H1 (cell line): Measurements from ENCODE around the gene TBRG4. TPM values are rescaled to one million over a fixed set of nuclear protein-coding genes. Genes with fewer than 3 reads are reported as not detected.

Experiments
- CTCF ChIA-PET: fragments of 300-600 bp; sonication (Branson Sonifier 250); formaldehyde crosslinking; loops from one replicate; lab custom pipeline; 2021; ENCODE audit not compliant: partially characterized antibody; lab: Charles Lee
- POLR2A ChIA-PET: fragments of 300-600 bp; sonication (Branson Sonifier 250); formaldehyde crosslinking; loops from one replicate; lab custom pipeline; 2021; ENCODE audit warnings: inconsistent platforms; ENCODE audit not compliant: partially characterized antibody; lab: Charles Lee
- DNase-seq, 2 experiments: peaks; one replicate each; pipeline versions ENCODE4 v3.0.0 to v3.0.0-alpha.2; 2010 to 2022; ENCODE audit warnings: low spot score in 2 of 2, low read depth in 1 of 2, mixed read lengths in 1 of 2
- FAIRE-seq: peaks from 2 replicates; lab custom pipeline; 2011; peaks lifted over from hg19 to GRCh38; lab: Jason Lieb, UNC
- H2AFZ ChIP-seq: 2 replicates; pipeline ENCODE4 v1.8.1; 2012; ENCODE audit warnings: low read length, inconsistent platforms
- H2AK5ac ChIP-seq: 2 replicates; pipeline ENCODE4 v1.6.1; 2013; ENCODE audit warnings: low read depth, low read length
- H2BK120ac ChIP-seq: replicated peaks from 2 replicates; pipeline ENCODE3; 2013; ENCODE audit warnings: low read depth, low read length, inconsistent platforms
- H2BK12ac ChIP-seq: 2 replicates; pipeline ENCODE4 v1.6.1; 2013; ENCODE audit warnings: low read depth, low read length
- H2BK15ac ChIP-seq: 2 replicates; pipeline ENCODE4 v1.6.1; 2013; ENCODE audit warnings: low read length
- H2BK20ac ChIP-seq: 2 replicates; pipeline ENCODE4 v1.6.1; 2013; ENCODE audit warnings: low read length
- H2BK5ac ChIP-seq: 2 replicates; pipeline ENCODE4 v1.6.1; 2013; ENCODE audit warnings: low read depth, low read length
- H3K14ac ChIP-seq: 2 replicates; pipeline ENCODE4 v1.6.1; 2013; ENCODE audit warnings: inconsistent platforms; ENCODE audit not compliant: insufficient read length
- H3K18ac ChIP-seq: 2 replicates; pipeline ENCODE4 v1.6.1; 2013; ENCODE audit warnings: low read length; ENCODE audit errors: extremely low read depth
- H3K23ac ChIP-seq: 2 replicates; pipeline ENCODE4 v1.6.1; 2013; ENCODE audit warnings: inconsistent platforms; ENCODE audit not compliant: insufficient read length
- H3K23me2 ChIP-seq: 2 replicates; pipeline ENCODE4 v1.6.1; 2013; ENCODE audit warnings: low read depth, low read length
- H3K27ac ChIP-seq: 2 replicates; pipeline ENCODE4 v1.6.1; 2011; ENCODE audit warnings: low read depth, low read length, inconsistent platforms
- H3K27me3 ChIP-seq, 4 experiments: replicated peaks in 1 of 4; 1 replicate in 1 of 4; 2 replicates in 3 of 4; pipeline versions ENCODE4 v1.6.1 to v1.8.1; 2011 to 2013; ENCODE audit warnings: low read length in 3 of 4, mild to moderate bottlenecking in 3 of 4, inconsistent platforms in 2 of 4, mixed read lengths in 2 of 4, moderate library complexity in 1 of 4; ENCODE audit not compliant: control insufficient read depth in 3 of 4, insufficient read depth in 3 of 4; ENCODE audit errors: extremely low read depth in 1 of 4
- H3K36me3 ChIP-seq, 4 experiments: 2 replicates each; pipeline versions ENCODE4 v1.6.1 to v1.8.1; 2011 to 2013; ENCODE audit warnings: mild to moderate bottlenecking in 4 of 4, low read length in 3 of 4, moderate library complexity in 2 of 4, control low read depth in 1 of 4, inconsistent platforms in 1 of 4; ENCODE audit not compliant: insufficient read depth in 4 of 4, control insufficient read depth in 2 of 4
- H3K4ac ChIP-seq: replicated peaks from 2 replicates; pipeline ENCODE3; 2013; ENCODE audit warnings: low read length, low read depth, mixed read lengths, inconsistent platforms; ENCODE audit not compliant: insufficient read length
- H3K4me1 ChIP-seq, 4 experiments: replicated peaks in 1 of 4; 1 replicate in 1 of 4; 2 replicates in 3 of 4; pipeline versions ENCODE4 v1.6.1 to v1.8.1; 2011 to 2013; ENCODE audit warnings: low read length in 3 of 4, inconsistent platforms in 2 of 4, mixed read lengths in 1 of 4; ENCODE audit not compliant: insufficient read depth in 4 of 4, control insufficient read depth in 3 of 4
- H3K4me2 ChIP-seq, 2 experiments: 2 replicates each; pipeline versions ENCODE4 v1.6.1 to v1.8.1; 2011 to 2013; ENCODE audit warnings: low read depth in 2 of 2, low read length in 2 of 2, control low read depth in 1 of 2, inconsistent platforms in 1 of 2, mild to moderate bottlenecking in 1 of 2; ENCODE audit not compliant: insufficient read depth in 1 of 2
- H3K4me3 ChIP-seq, 4 experiments: fragments of 200-600, 300-600 bp in 1 of 4; sonication (generic), shearing (Covaris generic), sonication (Bioruptor Twin) in 1 of 4; 2 replicates each; pipeline versions ENCODE4 v1.5.1 to v1.8.1; 2011 to 2016; ENCODE audit warnings: low read length in 4 of 4, low read depth in 3 of 4, control low read depth in 2 of 4, inconsistent platforms in 2 of 4, mild to moderate bottlenecking in 2 of 4, mixed read lengths in 1 of 4, moderate library complexity in 1 of 4; ENCODE audit not compliant: insufficient read depth in 2 of 4; ENCODE audit errors: extremely low read depth in 1 of 4
- H3K56ac ChIP-seq: replicated peaks from 2 replicates; pipeline ENCODE3; 2013; ENCODE audit warnings: low read depth, mild to moderate bottlenecking, mixed read lengths, low read length, inconsistent platforms; ENCODE audit not compliant: insufficient read length
- H3K79me1 ChIP-seq: 2 replicates; pipeline ENCODE4 v1.6.1; 2013; ENCODE audit warnings: low read depth, low read length, control low read depth
- H3K79me2 ChIP-seq, 2 experiments: 2 replicates each; pipeline versions ENCODE4 v1.6.1 to v1.8.1; 2012 to 2013; ENCODE audit warnings: low read length in 2 of 2, mild to moderate bottlenecking in 2 of 2, inconsistent platforms in 1 of 2; ENCODE audit not compliant: insufficient read depth in 2 of 2, control insufficient read depth in 1 of 2
- H3K9ac ChIP-seq, 4 experiments: replicated peaks in 1 of 4; 1 replicate in 1 of 4; 2 replicates in 3 of 4; pipeline versions ENCODE4 v1.6.1 to v1.8.1; 2011 to 2013; ENCODE audit warnings: low read depth in 3 of 4, low read length in 3 of 4, control low read depth in 2 of 4, mild to moderate bottlenecking in 2 of 4, moderate library complexity in 2 of 4, inconsistent platforms in 1 of 4; ENCODE audit errors: extremely low read depth in 1 of 4
- H3K9me3 ChIP-seq, 2 experiments: 2 replicates each; pipeline versions ENCODE4 v1.6.1 to v1.8.1; 2012 to 2013; ENCODE audit warnings: mild to moderate bottlenecking in 2 of 2, moderate library complexity in 2 of 2, control low read depth in 1 of 2, inconsistent platforms in 1 of 2, low read depth in 1 of 2, low read length in 1 of 2, mixed read lengths in 1 of 2; ENCODE audit not compliant: insufficient read depth in 2 of 2
- H4K20me1 ChIP-seq, 2 experiments: replicated peaks in 1 of 2; 2 replicates each; pipeline versions ENCODE3 to v1.8.1; 2011 to 2013; ENCODE audit warnings: inconsistent platforms in 2 of 2, low read length in 2 of 2, mild to moderate bottlenecking in 1 of 2; ENCODE audit not compliant: insufficient read depth in 2 of 2, control insufficient read depth in 1 of 2
- H4K5ac ChIP-seq: 2 replicates; pipeline ENCODE4 v1.6.1; 2013; ENCODE audit warnings: low read length, low read depth, mixed read lengths, inconsistent platforms; ENCODE audit not compliant: insufficient read length
- H4K8ac ChIP-seq: 2 replicates; pipeline ENCODE4 v1.8.0; 2013; ENCODE audit warnings: mild to moderate bottlenecking, moderate library complexity, low read length, inconsistent platforms; ENCODE audit not compliant: insufficient read depth; ENCODE audit errors: extremely low read depth
- H4K91ac ChIP-seq: replicated peaks from 2 replicates; pipeline ENCODE3; 2013; ENCODE audit warnings: low read length, mixed read lengths, inconsistent platforms; ENCODE audit not compliant: insufficient read length
- BRCA1 ChIP-seq: IDR thresholded peaks from 2 replicates; pipeline ENCODE4 v1.6.1; 2012; ENCODE audit warnings: low read depth, low read length, improper control_type of control experiment
- CTBP2 ChIP-seq: IDR thresholded peaks from 2 replicates; pipeline ENCODE4 v1.7.0; 2011; ENCODE audit warnings: borderline replicate concordance, mild to moderate bottlenecking, moderate library complexity, mixed read lengths, low read length; ENCODE audit not compliant: insufficient read depth, insufficient read length
- EZH2 ChIP-seq: fragments of 200-600 bp; sonication (generic); IDR thresholded peaks from 2 replicates; pipeline ENCODE4 v1.7.1; 2012; ENCODE audit warnings: low read depth, mild to moderate bottlenecking, moderate library complexity, low read length, inconsistent platforms; ENCODE audit not compliant: severe bottlenecking
- POLR2A ChIP-seq, 2 experiments: IDR thresholded peaks; 1 replicate in 1 of 2; 2 replicates in 1 of 2; pipeline ENCODE4 v1.6.1; 2011; ENCODE audit warnings: low read depth in 2 of 2, low read length in 2 of 2, mild to moderate bottlenecking in 2 of 2; ENCODE audit errors: control extremely low read depth in 1 of 2
- WGBS, 2 experiments: shearing (Covaris generic) in 1 of 2; methylation state at CpG; one replicate each; pipeline versions ENCODE4 v1.1.6 to v1.1.7; 2013 to 2015; ENCODE audit warnings: low lambda C conversion rate in 2 of 2, mixed read lengths in 2 of 2, inconsistent platforms in 1 of 2, low coverage in 1 of 2, missing lambda C conversion rate in 1 of 2; ENCODE audit not compliant: insufficient replicate concordance in 2 of 2, insufficient coverage in 1 of 2, insufficient read length in 1 of 2; ENCODE audit errors: extremely low coverage in 1 of 2, missing lambda C conversion rate in 1 of 2; 5-methylcytosine and 5-hydroxymethylcytosine counted together
- long read RNA-seq, 2 experiments: library from RNA in 1 of 2; library from capped mRNA in 1 of 2; stranded (forward); transcript quantifications; one replicate each; pipeline ENCODE4 v2.0.0, GENCODE V29; 2021; ENCODE audit warnings: inconsistent platforms in 1 of 2
- polyA minus RNA-seq, 3 experiments: library from RNA; depleted of rRNA, polyadenylated mRNA; stranded (reverse); fragments of >200 nt; gene quantifications; 1 replicate in 2 of 3; 2 replicates in 1 of 3; pipeline ENCODE4 v1.2.3, GENCODE V29; 2011
- polyA plus RNA-seq, 7 experiments: library from polyadenylated mRNA; depleted of rRNA in 3 of 7; stranded (reverse) in 5 of 7; unstranded in 2 of 7; fragments of >200 nt in 5 of 7; fragments of 200-250 nt in 2 of 7; gene quantifications; 1 replicate in 5 of 7; 2 replicates in 1 of 7; 4 replicates in 1 of 7; pipeline versions ENCODE4 v1.2.1 to v1.2.3, GENCODE V29; 2011 to 2013; ENCODE audit warnings: missing spikeins in 2 of 7, mixed read lengths in 2 of 7
- total RNA-seq: library from RNA; stranded (reverse); fragmentation: NEBNext Ultra II Directional; extraction: Animal tissue kit (Norgen Biotek cat#: 25700); gene quantifications from 2 replicates; pipeline ENCODE4 v1.2.1, GENCODE V29; 2021
- TF ChIP-seq, protein P1 (sequence below): IDR thresholded peaks from 2 replicates; pipeline ENCODE4 v1.6.1; 2011; ENCODE audit warnings: low read length, improper control_type of control experiment

The TBRG4 gene
- total RNA-seq (137 and 146 TPM in 2 replicates), polyA plus RNA-seq (2011; rRNA removed) (110 and 134 TPM in 2 replicates), polyA minus RNA-seq (2011; rRNA and poly(A)+ RNA removed) (256 and 274 TPM in 2 replicates)
- polyA plus RNA-seq (2011; cell fraction: cytosol; rRNA removed), result 139 TPM
- 303 TPM for polyA plus RNA-seq (2011; cell fraction: nucleus; rRNA removed)
- 89.0 to 132 TPM (median 112 TPM) in 4 replicates for polyA plus RNA-seq (2012, experiment 1 of 2)
- 202 TPM for polyA plus RNA-seq (2012, experiment 2 of 2)
- polyA plus RNA-seq (2013, experiment 1 of 2), result 91.1 TPM
- 79.7 TPM for polyA plus RNA-seq (2013, experiment 2 of 2)
- polyA minus RNA-seq (2011; cell fraction: cytosol; rRNA and poly(A)+ RNA removed), result 109 TPM
- polyA minus RNA-seq (2011; cell fraction: nucleus; rRNA and poly(A)+ RNA removed), result 302 TPM
- long read RNA-seq, experiment 1, transcript TBRG4-201 (11 exons, 2,243 nt), result major isoform, 20 of 100 reads
- long read RNA-seq, experiment 1, transcript TBRG4-217 (9 exons, 3,409 nt), result minor isoform, 5 of 100 reads
- long read RNA-seq, experiment 1, partial matches to known transcripts, result 55 of 100 reads
- long read RNA-seq, experiment 1, other reads (novel, unspliced or antisense), result 19 of 100 reads
- long read RNA-seq, experiment 2, transcript TBRG4-201 (11 exons, 2,243 nt), result major isoform, 52 of 92 reads
- long read RNA-seq, experiment 2, transcript TBRG4-215 (11 exons, 2,190 nt), result minor isoform, 6 of 92 reads
- long read RNA-seq, experiment 2, partial matches to known transcripts, result 7 of 92 reads
- long read RNA-seq, experiment 2, other reads (novel, unspliced or antisense), result 24 of 92 reads

DNA sequence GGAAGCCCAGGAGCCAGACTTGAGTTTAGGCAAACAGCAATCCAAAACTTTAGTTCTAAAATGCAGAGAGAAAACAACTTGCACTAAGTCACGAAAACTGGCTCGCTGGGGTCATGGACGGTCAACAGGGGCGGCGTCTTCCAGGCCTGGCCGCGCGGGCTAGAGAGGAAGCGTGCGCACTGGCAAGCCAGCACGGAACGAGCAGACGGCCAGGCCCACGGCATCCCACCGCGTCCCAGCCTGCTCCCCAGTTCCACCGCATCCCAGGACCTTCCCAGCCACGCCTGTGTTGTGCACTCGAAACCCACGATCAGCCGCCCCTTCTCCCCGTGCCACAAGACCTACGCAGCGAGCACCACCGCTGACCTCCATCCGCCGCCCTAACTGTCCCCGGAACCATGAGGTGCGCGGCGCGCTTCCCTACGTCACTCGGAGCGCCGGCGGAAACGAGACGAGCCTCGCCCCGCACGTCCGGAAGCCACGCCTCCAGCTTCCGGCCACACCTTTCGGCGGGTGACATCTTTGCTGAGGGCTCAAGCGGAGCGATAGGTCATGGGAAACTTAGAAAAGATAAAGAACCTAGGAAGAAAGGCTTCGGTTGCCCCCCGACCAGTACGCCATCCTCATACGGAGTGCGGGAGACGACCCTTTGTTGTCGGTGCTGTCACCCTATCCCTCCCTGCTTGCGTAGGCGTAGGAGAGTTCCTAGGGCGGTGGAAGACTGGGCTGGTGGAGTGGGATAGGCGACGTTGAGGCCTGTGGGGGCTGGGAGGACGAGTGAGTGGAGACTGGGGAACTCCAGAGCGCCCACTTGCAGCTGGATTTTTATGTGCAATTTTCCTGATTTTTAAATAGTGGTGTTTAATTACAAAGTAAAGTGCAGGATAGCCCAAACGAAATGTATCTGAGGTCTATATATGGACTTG lies at the start of gene TBRG4:
Gene TBRG4 (minus strand): TSS at position 400 of the 926 bp plus-strand sequence. CDS start 2,460 bp downstream, outside the sequence.
- H3K4me1 ChIP-seq, result peaks cover 0 to 3% (median under 1%) of the 10 kb centered on the region in 4 experiments; a peak in 2 of 7 replicates
- peaks cover 8 to 47% of the 10 kb centered on the region in 2 experiments for H3K79me2 ChIP-seq
- peak within 1 kb of the TSS; percentile 92 for H4K91ac ChIP-seq
- H3K23ac ChIP-seq, result no peak within 1 kb of the TSS
- H3K9me3 ChIP-seq, result no peaks in the 10 kb centered on the region
- ChIA-PET CTCF (interaction anchor here (0.6 to 2.1 kb wide), 5 partner anchors 9 to 138 kb away, joined by 3 to 4 read pairs (median 4); no protein-coding TSS in a partner anchor), POLR2A (interaction anchor here (0.7 to 4.3 kb wide), 28 partner anchors 8 to 314 kb away, joined by 3 to 43 read pairs (median 4); partner anchors contain the start of genes H2AZ2 and RAMP3)
- peak within 1 kb of the TSS; percentile 13 for H3K56ac ChIP-seq
- peak; percentile 24 for FAIRE-seq
- H3K4me2 ChIP-seq, result peak within 1 kb of the TSS; percentile 51 to 82
- H3K9ac ChIP-seq, result peak within 1 kb of the TSS; percentile 94 to 99 (median 97)
- H2BK20ac ChIP-seq, result no peak within 1 kb of the TSS
- H3K18ac ChIP-seq, result peak within 1 kb of the TSS; percentile 79
- H3K23me2 ChIP-seq, result no peaks in the 10 kb centered on the region; the same call in 1 of the 2 replicates
- DNase-seq, result peak; percentile 79 to 94
- peak within 1 kb of the TSS; percentile 99 for H2BK5ac ChIP-seq
- peaks cover 3 to 10% of the 10 kb centered on the region in 2 experiments for H4K20me1 ChIP-seq
- peaks cover 22 to 28% (median 25%) of the 10 kb centered on the region in 4 experiments for H3K36me3 ChIP-seq
- peak within 1 kb of the TSS; percentile 100 for H4K8ac ChIP-seq
- peak within 1 kb of the TSS; percentile 96; the same call in 1 of the 2 replicates for H2AFZ ChIP-seq
- peaks cover 7% of the 10 kb centered on the region; the same call in 1 of the 2 replicates for H3K79me1 ChIP-seq
- 1% methylated on average over 60 of the region's 64 CpGs; no CpG with 5 or more reads in 1 of the 2 experiments for WGBS, 2 experiments
- H3K27ac ChIP-seq, result peak within 1 kb of the TSS; percentile 94
- H4K5ac ChIP-seq, result peak within 1 kb of the TSS; percentile 97
- H2BK15ac ChIP-seq, result peak within 1 kb of the TSS; percentile 21; the same call in 1 of the 2 replicates
- peak within 1 kb of the TSS; percentile 46; the same call in 1 of the 2 replicates for H2AK5ac ChIP-seq
- H2BK12ac ChIP-seq, result peak within 1 kb of the TSS; percentile 72
- H3K14ac ChIP-seq, result no peak within 1 kb of the TSS
- H3K27me3 ChIP-seq, result peaks cover 0 to 4% (median 1%) of the 10 kb centered on the region in 4 experiments; a peak in 1 of 7 replicates
- H3K4ac ChIP-seq, result peak within 1 kb of the TSS; percentile 86
- no peak within 1 kb of the TSS for H2BK120ac ChIP-seq
- H3K4me3 ChIP-seq, result peak within 1 kb of the TSS; percentile 68 to 93 (median 85)
- TF ChIP-seq EZH2 (no peak), BRCA1 (no peak), CTBP2 (no peak), POLR2A (IDR thresholded peaks at IDR 0.05; ENCODE audit: control extremely low read depth in 1 of 2, low read depth in 2 of 2, low read length in 2 of 2) (peak; percentile 95 to 99)
- TF ChIP-seq, protein P1, sequence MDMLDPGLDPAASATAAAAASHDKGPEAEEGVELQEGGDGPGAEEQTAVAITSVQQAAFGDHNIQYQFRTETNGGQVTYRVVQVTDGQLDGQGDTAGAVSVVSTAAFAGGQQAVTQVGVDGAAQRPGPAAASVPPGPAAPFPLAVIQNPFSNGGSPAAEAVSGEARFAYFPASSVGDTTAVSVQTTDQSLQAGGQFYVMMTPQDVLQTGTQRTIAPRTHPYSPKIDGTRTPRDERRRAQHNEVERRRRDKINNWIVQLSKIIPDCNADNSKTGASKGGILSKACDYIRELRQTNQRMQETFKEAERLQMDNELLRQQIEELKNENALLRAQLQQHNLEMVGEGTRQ, result no peak
